HG02798 (cell line): ENCODE results near the gene KPNA2.
"Not testable (repeated sequence)": the region's sequence is repeated elsewhere in the genome, so short reads cannot be mapped to it uniquely, and the experiment has no call there.

Experiments used
- ATAC-seq: cut with Tn5 transposase; IDR thresholded peaks from one replicate; pipeline ENCODE4 v1.9.1; 2021; ENCODE audit warnings: mild to moderate bottlenecking; ENCODE audit not compliant: unreplicated experiment, poor library complexity

KPNA2 gene

GRCh38 chr17:68035523-68036303, at the start of gene KPNA2:
Gene KPNA2 (plus strand): TSS chr17:68035735. CDS start chr17:68037133, 1,398 bp downstream.
- ATAC-seq: peak; percentile 95

GRCh38 chr17:67990909-67991308, 44.6 kb upstream of the KPNA2 start:
- ATAC-seq: no peak

- ATAC-seq: no peak
Observed at GRCh38 chr17:67992548-67993152, 42.9 kb upstream of the KPNA2 start.

- peak; percentile 90 for ATAC-seq
Observed at GRCh38 chr17:67993153-67993997, 42.2 kb upstream of the KPNA2 start.

- ATAC-seq: no peak
Observed at GRCh38 chr17:67993998-67994361, 41.6 kb upstream of the KPNA2 start.

- ATAC-seq: no peak
Observed at GRCh38 chr17:67994817-67995569, 40.5 kb upstream of the KPNA2 start.

- ATAC-seq: no peak
Observed at GRCh38 chr17:67995570-67996263, 39.8 kb upstream of the KPNA2 start.

- not testable (repeated sequence) for ATAC-seq
Observed at GRCh38 chr17:67996301-67997171, 39.0 kb upstream of the KPNA2 start, which contains the start of gene C17orf58. Gene C17orf58 (minus strand): TSS chr17:67996469. CDS start chr17:67996198, 271 bp downstream.

- ATAC-seq: no peak
Observed at GRCh38 chr17:67998466-67998865, 37.1 kb upstream of the KPNA2 start.

GRCh38 chr17:67999291-67999911, 36.1 kb upstream of the KPNA2 start:
- ATAC-seq: no peak

- ATAC-seq: no peak
Observed at GRCh38 chr17:68004201-68004600, 31.3 kb upstream of the KPNA2 start.

- no peak for ATAC-seq
Observed at GRCh38 chr17:68006797-68007196, 28.7 kb upstream of the KPNA2 start.

- ATAC-seq: peak; percentile 63
Observed at GRCh38 chr17:68011199-68011665, 24.3 kb upstream of the KPNA2 start.

GRCh38 chr17:68013385-68013784, 22.1 kb upstream of the KPNA2 start:
- no peak for ATAC-seq

GRCh38 chr17:68015081-68015723, 20.3 kb upstream of the KPNA2 start:
- ATAC-seq: no peak

- ATAC-seq: no peak
Observed at GRCh38 chr17:68016838-68017237, 18.7 kb upstream of the KPNA2 start.

- not testable (repeated sequence) for ATAC-seq
Observed at GRCh38 chr17:68018493-68018892, 17.0 kb upstream of the KPNA2 start.

GRCh38 chr17:68019336-68019674, 16.2 kb upstream of the KPNA2 start:
- ATAC-seq: no peak
